ENCODE data around the gene IFFO2. TPM values are rescaled to one million over a fixed set of nuclear protein-coding genes. Genes with fewer than 3 reads are reported as not detected.

The IFFO2 gene
- total and polyA plus RNA-seq, 12 donors, result 5.9 to 23.4 (median 15.8) TPM

DNA sequence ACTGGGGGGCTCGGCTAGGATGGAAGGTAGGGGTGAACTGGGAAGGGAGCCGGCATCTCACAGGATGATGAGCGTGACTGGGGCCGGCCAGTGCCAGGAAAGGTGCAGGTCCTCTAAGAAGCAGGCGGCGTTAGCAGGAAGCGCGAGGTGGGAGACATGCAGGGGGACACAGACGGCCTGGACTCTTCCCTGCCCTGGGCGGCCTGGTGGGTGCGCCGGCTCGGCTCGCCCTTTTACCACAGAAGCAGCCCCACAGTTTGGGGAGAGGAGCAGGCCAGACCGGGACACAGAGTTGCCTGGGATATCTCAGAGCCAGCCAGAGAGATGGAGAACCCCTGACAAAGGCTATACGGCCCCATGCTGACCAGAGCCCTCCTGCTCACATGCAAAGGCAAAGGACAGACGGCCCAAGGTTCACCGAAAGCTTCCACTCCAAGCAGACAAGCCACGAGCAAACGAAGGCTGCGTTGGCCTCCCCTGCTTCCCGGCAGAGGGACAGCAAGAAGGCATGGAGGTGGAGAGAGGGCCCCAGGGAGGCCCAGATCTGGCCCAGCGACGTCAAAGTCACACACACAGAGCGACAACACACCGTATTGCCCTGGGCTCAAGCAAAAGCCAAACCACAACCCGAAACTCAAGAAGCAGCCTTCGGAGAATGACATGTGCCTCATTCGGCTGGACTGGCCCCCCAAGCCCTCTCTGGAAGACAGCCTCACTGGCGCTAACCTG lies 39.2 kb downstream of the IFFO2 start:
- Histone ChIP-seq H3K27ac (no peak overlapping the region), H3K27me3 (no peaks in the 10 kb centered on the region), H3K36me3 (replicated peaks in 1 of 2) (peaks cover 0 to 26% of the 10 kb centered on the region in 2 donors), H3K9me3 (replicated peaks in 1 of 3) (no peaks in the 10 kb centered on the region), H3K4me1 (replicated peaks in 1 of 2) (peaks cover 7 to 12% of the 10 kb centered on the region in 2 donors), H3K4me3 (no peak overlapping the region)
- intact Hi-C loops (cut with DNase I), result loop anchor here (5.0 to 10.0 kb wide), 3 partner anchors 40 to 178 kb away; partner anchors contain the start of gene IFFO2 (in 1 of the 2)
- TF ChIP-seq, protein P1, sequence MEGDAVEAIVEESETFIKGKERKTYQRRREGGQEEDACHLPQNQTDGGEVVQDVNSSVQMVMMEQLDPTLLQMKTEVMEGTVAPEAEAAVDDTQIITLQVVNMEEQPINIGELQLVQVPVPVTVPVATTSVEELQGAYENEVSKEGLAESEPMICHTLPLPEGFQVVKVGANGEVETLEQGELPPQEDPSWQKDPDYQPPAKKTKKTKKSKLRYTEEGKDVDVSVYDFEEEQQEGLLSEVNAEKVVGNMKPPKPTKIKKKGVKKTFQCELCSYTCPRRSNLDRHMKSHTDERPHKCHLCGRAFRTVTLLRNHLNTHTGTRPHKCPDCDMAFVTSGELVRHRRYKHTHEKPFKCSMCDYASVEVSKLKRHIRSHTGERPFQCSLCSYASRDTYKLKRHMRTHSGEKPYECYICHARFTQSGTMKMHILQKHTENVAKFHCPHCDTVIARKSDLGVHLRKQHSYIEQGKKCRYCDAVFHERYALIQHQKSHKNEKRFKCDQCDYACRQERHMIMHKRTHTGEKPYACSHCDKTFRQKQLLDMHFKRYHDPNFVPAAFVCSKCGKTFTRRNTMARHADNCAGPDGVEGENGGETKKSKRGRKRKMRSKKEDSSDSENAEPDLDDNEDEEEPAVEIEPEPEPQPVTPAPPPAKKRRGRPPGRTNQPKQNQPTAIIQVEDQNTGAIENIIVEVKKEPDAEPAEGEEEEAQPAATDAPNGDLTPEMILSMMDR (IDR thresholded peaks at IDR 0.05), result no peak
- TF ChIP-seq POLR2A (IDR thresholded peaks at IDR 0.05), result no peak
- 89 to 94% (median 92%) methylated on average over 26 to 30 of the region's 30 CpGs for WGBS, 4 donors
- DNase-seq, result no peak

DNA sequence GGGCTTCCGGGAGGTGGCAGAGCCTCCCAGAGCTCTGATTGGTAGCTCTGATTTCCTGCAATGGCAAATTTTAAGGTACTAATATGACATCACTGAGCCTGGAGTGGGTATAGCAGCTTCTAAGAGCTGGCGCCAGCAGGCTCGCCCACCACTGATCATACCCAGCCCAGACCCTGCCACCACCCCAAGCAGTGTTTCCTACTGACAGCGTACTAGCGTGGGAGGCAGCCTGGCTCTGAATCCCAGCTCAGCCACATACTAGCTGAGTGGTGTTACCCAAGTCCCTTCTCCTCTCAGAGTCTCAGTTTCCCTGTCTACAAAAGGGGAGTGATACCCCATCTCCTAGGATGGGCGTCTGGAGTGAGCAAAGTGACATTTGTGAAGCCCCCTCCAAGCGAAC lies 41.1 kb downstream of the IFFO2 start:
- Histone ChIP-seq H3K9me3 (replicated peaks in 1 of 3) (no peaks in the 10 kb centered on the region), H3K27me3 (no peaks in the 10 kb centered on the region), H3K4me3 (no peak overlapping the region), H3K4me1 (replicated peaks in 1 of 2) (peaks cover 0 to 4% of the 10 kb centered on the region in 2 donors), H3K27ac (no peak overlapping the region), H3K36me3 (replicated peaks in 1 of 2) (peaks cover 0 to 42% of the 10 kb centered on the region in 2 donors)
- TF ChIP-seq, protein P1 (IDR thresholded peaks at IDR 0.05), result no peak
- no peak for DNase-seq
- intact Hi-C loops (cut with DNase I), result loop anchor here (5.0 to 10.0 kb wide), 3 partner anchors 42 to 179 kb away; partner anchors contain the start of gene IFFO2 (in 1 of the 2)
- WGBS, 4 donors, result 89 to 92% (median 92%) methylated on average over 5 to 7 of the region's 7 CpGs

DNA sequence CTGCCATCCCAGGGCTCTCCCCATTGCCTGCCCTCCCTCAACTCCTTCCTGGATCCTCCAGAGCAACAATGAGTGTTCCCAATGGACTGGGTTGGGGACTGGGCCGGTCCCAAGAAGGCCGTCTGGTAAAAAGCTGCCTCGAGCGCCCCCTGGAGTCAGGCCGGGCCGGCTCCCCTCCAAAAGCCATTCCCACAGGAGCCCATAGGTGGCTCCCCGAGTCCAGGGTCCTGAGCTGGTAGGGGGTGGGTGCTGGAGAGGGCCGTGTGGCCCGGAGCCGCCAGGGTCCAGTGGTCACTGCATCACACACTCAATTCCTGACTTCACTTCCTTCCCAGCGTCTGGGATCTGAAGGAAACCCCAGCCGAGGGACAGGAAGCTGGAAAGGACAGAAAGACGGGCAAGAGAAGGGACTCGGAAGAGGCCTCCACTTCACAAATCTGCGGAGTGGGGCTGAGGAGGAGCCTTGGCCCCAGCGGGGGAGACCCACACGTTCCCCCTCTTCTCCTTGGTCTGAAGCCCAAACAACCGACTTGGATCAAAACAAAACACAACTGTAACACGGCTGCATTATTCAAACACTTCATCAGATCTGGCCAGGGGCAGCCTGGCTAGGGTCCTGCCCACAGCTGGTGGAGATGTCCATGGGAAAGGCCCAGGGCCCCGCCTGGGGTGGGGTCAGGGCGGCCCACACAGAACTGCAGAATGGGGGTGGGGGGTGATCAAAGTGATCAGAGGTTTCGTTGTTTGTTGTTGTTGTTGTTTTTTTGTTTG lies 43.2 kb downstream of the IFFO2 start:
- no peaks in the 10 kb centered on the region for H3K9me3 ChIP-seq (replicated peaks in 1 of 3)
- no peaks in the 10 kb centered on the region for H3K27me3 ChIP-seq
- peak overlapping the region in 3 of 5 donors; percentile 20 to 69 (median 36) for H3K27ac ChIP-seq
- WGBS, 4 donors, result 24 to 45% (median 27%) methylated on average over 8 to 22 of the region's 22 CpGs
- peaks cover 0 to 52% of the 10 kb centered on the region in 2 donors for H3K36me3 ChIP-seq (replicated peaks in 1 of 2)
- intact Hi-C loops (cut with DNase I), result loop anchor here (10.0 kb wide), 2 partner anchors 162 to 182 kb away; no protein-coding TSS in a partner anchor
- peaks cover 0 to 10% of the 10 kb centered on the region in 2 donors for H3K4me1 ChIP-seq (replicated peaks in 1 of 2)
- TF ChIP-seq, protein P1 (IDR thresholded peaks at IDR 0.05), result peak; percentile 94 to 99 (median 98)
- TF ChIP-seq POLR2A (IDR thresholded peaks at IDR 0.05), result no peak
- no peak overlapping the region for H3K4me3 ChIP-seq
- DNase-seq, result peak; percentile 82 to 96 (median 90)

DNA sequence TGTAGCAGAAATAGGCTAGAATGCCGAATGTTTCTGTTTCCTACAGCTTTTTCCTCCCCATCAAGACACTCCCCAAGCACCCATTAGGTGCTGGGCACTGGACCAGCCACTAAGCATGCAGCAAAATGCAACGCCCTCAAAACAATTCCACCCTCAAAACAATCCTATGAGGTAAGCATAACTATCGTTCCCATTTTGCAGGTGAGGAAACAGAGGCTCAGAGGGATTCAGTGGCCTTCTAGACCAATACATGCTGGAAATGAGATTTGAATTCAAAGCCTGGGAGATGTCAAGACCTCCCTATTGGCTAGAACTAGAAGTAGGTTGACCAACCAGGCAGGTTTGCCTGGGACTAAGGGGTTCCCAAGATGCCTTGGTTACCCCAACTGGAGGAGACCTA lies 43.9 kb downstream of the IFFO2 start:
- WGBS, 4 donors, result 80 to 86% (median 86%) methylated on average over 3 of the region's 3 CpGs
- H3K9me3 ChIP-seq (replicated peaks in 1 of 3), result no peaks in the 10 kb centered on the region
- H3K27me3 ChIP-seq, result no peaks in the 10 kb centered on the region
- H3K27ac ChIP-seq, result peak overlapping the region in 1 of 5 donors; percentile 40
- TF ChIP-seq, protein P1 (IDR thresholded peaks at IDR 0.05), result no peak
- no peak for TF ChIP-seq POLR2A (IDR thresholded peaks at IDR 0.05)
- H3K4me3 ChIP-seq, result no peak overlapping the region
- intact Hi-C loops (cut with DNase I), result loop anchor here (10.0 kb wide), 2 partner anchors 162 to 182 kb away; no protein-coding TSS in a partner anchor
- peaks cover 0 to 17% of the 10 kb centered on the region in 2 donors for H3K4me1 ChIP-seq (replicated peaks in 1 of 2)
- H3K36me3 ChIP-seq (replicated peaks in 1 of 2), result peaks cover 0 to 59% of the 10 kb centered on the region in 2 donors
- no peak for DNase-seq
